HL-60 (cell line): ENCODE data around the gene CACNA1C.

Experiments used
- DNase-seq, 2 experiments: peaks; one replicate each; pipeline ENCODE4 v3.0.0-alpha.2; 2010 to 2020; ENCODE audit warnings: low read depth in 1 of 2, low spot score in 1 of 2
- H3K27ac ChIP-seq: fragments of 250-450 bp; sonication (Bioruptor Pico); replicated peaks from 2 replicates; pipeline ENCODE4 v1.5.1; 2020; ENCODE audit warnings: mild to moderate bottlenecking, moderate library complexity
- H3K27me3 ChIP-seq: fragments of 250-450 bp; sonication (Bioruptor Pico); 2 replicates; pipeline ENCODE4 v1.5.1; 2021; ENCODE audit warnings: mild to moderate bottlenecking, moderate library complexity; ENCODE audit not compliant: insufficient read depth, poor library complexity, severe bottlenecking
- H3K4me3 ChIP-seq: replicated peaks from 2 replicates; pipeline ENCODE4 v1.5.1; 2011; ENCODE audit warnings: mild to moderate bottlenecking, control low read depth, low read length; ENCODE audit not compliant: insufficient read depth
- CTCF ChIP-seq: IDR thresholded peaks from one replicate; pipeline ENCODE4 v1.5.1; 2011; ENCODE audit warnings: low read length, control low read depth, inconsistent platforms; ENCODE audit not compliant: insufficient read depth
- GABPA ChIP-seq: IDR thresholded peaks from 2 replicates; pipeline ENCODE4 v1.6.1; 2012; ENCODE audit warnings: low read depth
- POLR2AphosphoS5 ChIP-seq: IDR thresholded peaks from 2 replicates; pipeline ENCODE4 v1.6.1; 2012; ENCODE audit warnings: low read depth
- SPI1 ChIP-seq: IDR thresholded peaks from 2 replicates; pipeline ENCODE4 v1.6.1; 2012; ENCODE audit warnings: low read depth, mild to moderate bottlenecking, borderline replicate concordance
- TF ChIP-seq, protein P1 (sequence below): IDR thresholded peaks from 2 replicates; pipeline ENCODE4 v1.6.1; 2012; ENCODE audit warnings: low read depth; ENCODE audit not compliant: insufficient replicate concordance

Gene CACNA1C

GRCh38 chr12:2225696-2226095 lies 172.9 kb downstream of the CACNA1C start:
- TF ChIP-seq GABPA (no peak), POLR2AphosphoS5 (no peak)
- Histone ChIP-seq H3K4me3 (no peak overlapping the region), H3K27ac (no peak overlapping the region), H3K27me3 (no peaks in the 10 kb centered on the region)
- DNase-seq: no peak

GRCh38 chr12:2226641-2227040 lies 173.9 kb downstream of the CACNA1C start:
- DNase-seq: no peak
- H3K4me3 ChIP-seq: no peak overlapping the region
- H3K27ac ChIP-seq: no peak overlapping the region
- TF ChIP-seq, protein P1, sequence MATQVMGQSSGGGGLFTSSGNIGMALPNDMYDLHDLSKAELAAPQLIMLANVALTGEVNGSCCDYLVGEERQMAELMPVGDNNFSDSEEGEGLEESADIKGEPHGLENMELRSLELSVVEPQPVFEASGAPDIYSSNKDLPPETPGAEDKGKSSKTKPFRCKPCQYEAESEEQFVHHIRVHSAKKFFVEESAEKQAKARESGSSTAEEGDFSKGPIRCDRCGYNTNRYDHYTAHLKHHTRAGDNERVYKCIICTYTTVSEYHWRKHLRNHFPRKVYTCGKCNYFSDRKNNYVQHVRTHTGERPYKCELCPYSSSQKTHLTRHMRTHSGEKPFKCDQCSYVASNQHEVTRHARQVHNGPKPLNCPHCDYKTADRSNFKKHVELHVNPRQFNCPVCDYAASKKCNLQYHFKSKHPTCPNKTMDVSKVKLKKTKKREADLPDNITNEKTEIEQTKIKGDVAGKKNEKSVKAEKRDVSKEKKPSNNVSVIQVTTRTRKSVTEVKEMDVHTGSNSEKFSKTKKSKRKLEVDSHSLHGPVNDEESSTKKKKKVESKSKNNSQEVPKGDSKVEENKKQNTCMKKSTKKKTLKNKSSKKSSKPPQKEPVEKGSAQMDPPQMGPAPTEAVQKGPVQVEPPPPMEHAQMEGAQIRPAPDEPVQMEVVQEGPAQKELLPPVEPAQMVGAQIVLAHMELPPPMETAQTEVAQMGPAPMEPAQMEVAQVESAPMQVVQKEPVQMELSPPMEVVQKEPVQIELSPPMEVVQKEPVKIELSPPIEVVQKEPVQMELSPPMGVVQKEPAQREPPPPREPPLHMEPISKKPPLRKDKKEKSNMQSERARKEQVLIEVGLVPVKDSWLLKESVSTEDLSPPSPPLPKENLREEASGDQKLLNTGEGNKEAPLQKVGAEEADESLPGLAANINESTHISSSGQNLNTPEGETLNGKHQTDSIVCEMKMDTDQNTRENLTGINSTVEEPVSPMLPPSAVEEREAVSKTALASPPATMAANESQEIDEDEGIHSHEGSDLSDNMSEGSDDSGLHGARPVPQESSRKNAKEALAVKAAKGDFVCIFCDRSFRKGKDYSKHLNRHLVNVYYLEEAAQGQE: no peak
- no peak for TF ChIP-seq POLR2AphosphoS5
- no peaks in the 10 kb centered on the region for H3K27me3 ChIP-seq

- DNase-seq: no peak
Measured at GRCh38 chr12:2227360-2227759, 174.6 kb downstream of the CACNA1C start.

DNA sequence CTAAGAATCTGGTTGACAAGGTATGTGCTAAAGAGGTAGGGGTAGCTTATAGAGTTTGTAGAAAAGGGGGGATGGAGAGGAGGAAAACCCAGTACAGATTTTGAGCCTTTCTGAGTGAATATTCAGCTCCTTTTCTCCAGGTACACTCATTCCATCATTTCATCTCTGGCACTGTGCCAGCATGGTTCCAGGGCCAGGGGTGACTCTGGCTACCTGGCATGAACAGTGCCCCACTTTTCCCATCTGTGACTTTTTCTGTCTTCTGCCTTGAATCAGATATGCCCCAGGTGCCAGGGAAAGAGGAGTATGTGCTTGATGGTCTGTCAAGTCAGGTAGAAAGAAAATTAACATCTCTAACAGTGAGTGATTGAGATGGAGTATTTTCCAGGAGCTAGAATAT lies 175.7 kb downstream of the CACNA1C start:
- Histone ChIP-seq H3K4me3 (no peak overlapping the region), H3K27me3 (no peaks in the 10 kb centered on the region), H3K27ac (no peak overlapping the region)
- TF ChIP-seq POLR2AphosphoS5 (no peak), GABPA (no peak), CTCF (no peak), SPI1 (no peak)
- TF ChIP-seq, protein P1: no peak
- no peak for DNase-seq

More at GRCh38 chr12:2227360-2227759, 174.6 kb downstream of the CACNA1C start:
- H3K27ac ChIP-seq: no peak overlapping the region
- no peaks in the 10 kb centered on the region for H3K27me3 ChIP-seq
- TF ChIP-seq SPI1 (no peak), POLR2AphosphoS5 (no peak), GABPA (no peak), CTCF (no peak)
- TF ChIP-seq, protein P1: no peak
- H3K4me3 ChIP-seq: no peak overlapping the region
